GM19025 (cell line): ENCODE data around the gene RMDN2.
"Not testable (repeated sequence)": the region's sequence is repeated elsewhere in the genome, so short reads cannot be mapped to it uniquely, and the experiment has no call there.

Experiments used
- ATAC-seq: cut with Tn5 transposase; IDR thresholded peaks from one replicate; pipeline ENCODE4 v1.9.1; 2021; ENCODE audit warnings: mild to moderate bottlenecking, low read depth, moderate library complexity; ENCODE audit not compliant: unreplicated experiment

The RMDN2 gene

DNA sequence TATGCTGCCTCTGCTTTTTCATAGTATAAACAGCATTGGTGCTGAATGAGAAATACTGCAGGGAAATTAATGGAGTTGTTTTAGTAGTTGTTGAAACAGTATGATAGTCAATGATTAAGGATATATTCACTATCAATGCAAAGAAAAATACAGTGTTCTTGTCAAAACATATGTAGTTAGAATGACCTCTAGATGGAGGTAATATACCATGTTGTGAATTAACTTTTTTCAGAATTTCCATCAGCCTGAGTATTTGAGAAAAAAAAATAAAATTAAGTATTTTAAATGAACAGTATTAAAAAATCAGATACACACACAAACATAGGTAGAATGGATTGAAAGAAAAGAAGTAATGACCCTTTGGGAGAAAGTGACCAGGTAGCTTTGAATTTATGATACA, 59.5 kb downstream of the RMDN2 start:
- ATAC-seq: no peak

- no peak for ATAC-seq
Observed at GRCh38 chr2:37985333-37985732, 60.2 kb downstream of the RMDN2 start.

- ATAC-seq: no peak
Observed at GRCh38 chr2:37987098-37987775, 62.1 kb downstream of the RMDN2 start.

DNA sequence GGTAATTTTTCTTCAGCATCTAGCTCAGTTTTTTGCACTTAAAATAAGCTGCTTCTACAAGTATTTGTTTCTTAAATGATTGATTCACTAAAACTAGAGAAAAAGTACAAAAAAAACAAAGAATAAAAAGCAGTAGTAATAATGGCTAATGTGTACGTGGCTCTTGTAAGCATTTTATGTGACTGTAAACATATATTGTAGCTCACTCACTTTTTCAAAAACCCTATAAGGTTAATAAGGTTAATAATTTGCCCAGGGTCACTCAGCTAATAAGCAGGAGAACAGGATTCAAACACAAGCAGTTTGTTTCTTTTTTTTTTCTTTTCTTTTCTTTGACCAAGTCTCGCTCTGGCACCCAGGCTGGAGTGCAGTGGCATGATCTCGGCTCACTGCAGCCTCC, 67.5 kb downstream of the RMDN2 start:
- ATAC-seq: no peak

- ATAC-seq: no peak
Observed at GRCh38 chr2:37993143-37993542, 68.1 kb downstream of the RMDN2 start.

DNA sequence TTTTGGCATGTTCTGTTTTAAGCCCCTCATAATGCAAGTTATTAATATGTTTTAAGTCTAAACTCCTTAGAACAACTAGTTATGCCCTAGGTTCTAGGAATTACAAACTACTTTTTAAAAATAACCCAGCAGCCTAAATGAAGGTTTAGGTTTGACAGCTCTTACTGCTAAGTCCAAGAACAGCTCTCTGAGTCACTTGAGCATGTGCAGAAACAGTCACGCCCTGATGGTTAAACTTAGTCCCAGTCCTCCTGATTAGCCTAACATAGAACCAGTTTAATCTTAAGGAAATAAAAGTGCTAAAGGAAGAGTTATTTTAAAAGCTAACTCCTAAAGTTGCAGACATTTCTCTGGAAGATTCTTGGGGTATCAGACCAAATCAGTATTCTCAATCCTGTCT, 72.5 kb downstream of the RMDN2 start:
- no peak for ATAC-seq

DNA sequence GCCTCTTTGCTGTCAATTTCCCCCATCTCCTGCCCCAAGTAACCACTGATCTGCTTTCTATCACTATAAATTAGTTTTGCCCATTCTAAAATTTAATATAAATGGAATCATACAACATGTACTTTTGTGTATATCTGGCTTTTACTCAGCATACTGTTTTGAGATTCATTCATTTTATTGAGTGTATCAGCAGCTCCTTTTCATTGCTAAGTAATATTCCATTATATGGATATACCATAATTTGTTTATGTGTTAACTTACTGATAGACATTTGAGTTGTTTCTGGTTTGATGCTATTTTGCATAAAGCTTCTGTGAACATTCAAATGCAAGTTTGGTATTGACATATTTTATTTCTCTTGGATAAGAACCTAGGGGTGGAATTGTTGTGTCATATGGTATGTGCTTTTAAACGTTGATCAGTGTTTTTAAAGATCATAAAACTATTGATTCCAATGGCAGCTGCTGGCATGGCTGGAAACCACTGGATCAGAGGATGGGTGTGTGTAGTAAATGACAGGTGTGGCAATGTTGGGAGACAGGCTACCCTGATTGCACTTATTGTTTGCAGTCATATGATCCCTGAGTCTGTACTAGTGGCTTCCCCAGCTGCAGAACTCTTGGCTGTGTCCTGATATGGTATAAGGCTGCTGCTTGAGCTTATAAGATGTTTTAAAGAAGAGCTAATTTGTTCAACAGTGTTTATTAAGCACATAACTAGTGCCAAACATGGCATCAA, 75.6 kb downstream of the RMDN2 start:
- no peak for ATAC-seq

- ATAC-seq: not testable (repeated sequence)
Observed at GRCh38 chr2:38010187-38010586, 85.1 kb downstream of the RMDN2 start.

GRCh38 chr2:38010995-38011394, 85.9 kb downstream of the RMDN2 start:
- no peak for ATAC-seq

- no peak for ATAC-seq
Observed at GRCh38 chr2:38013158-38013752, 88.2 kb downstream of the RMDN2 start.

DNA sequence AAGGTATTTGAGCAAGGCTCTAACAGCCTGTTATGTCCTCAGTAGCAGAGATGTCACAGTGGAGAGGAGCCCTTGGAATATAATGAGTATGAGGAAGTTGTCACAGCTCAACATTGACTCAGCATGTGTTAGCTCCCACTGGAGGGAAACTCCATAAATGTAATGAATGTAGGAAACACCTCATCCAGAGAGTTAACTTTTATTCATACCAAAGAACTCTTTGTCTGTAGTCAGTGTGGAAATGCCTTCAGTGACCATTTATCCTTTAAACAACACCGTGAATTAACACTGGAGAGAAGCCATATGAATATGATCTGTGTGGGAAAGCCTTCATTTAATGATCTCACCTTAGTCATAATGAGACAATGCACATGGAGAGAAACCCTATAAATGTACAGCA, 91.1 kb downstream of the RMDN2 start:
- ATAC-seq: no peak

- ATAC-seq: no peak
Observed at GRCh38 chr2:38017836-38018235, 92.7 kb downstream of the RMDN2 start.

DNA sequence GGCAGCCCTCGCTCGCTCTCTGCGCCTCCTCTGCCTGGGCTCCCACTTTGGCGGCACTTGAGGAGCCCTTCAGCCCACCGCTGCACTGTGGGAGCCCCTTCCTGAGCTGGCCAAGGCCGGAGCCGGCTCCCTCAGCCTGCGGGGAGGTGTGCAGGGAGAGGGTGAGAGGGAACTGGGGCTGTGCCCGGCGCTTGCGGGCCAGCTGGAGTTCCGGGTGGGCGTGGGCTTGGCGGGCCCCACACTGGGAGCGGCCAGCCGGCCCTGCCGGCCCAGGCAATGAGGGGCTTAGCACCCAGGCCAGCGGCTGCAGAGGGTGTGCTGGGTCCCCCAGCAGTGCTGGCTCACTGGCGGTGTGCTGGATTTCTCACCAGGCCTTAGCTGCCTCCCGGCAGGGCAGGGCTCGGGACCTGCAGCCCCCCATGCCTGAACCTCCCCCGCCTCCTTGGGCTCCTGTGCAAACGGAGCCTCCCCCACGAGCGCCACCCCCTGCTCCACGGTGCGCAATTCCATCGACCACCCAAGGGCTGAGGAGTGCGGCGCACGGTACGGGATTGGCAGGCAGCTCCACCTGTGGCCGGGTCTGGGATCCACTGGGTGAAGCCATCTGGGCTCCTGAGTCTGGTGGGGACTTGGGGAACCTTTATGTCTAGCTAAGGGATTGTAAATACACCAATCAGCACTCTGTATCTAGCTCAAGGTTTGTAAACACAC, 95.4 kb downstream of the RMDN2 start:
- ATAC-seq: not testable (repeated sequence)

DNA sequence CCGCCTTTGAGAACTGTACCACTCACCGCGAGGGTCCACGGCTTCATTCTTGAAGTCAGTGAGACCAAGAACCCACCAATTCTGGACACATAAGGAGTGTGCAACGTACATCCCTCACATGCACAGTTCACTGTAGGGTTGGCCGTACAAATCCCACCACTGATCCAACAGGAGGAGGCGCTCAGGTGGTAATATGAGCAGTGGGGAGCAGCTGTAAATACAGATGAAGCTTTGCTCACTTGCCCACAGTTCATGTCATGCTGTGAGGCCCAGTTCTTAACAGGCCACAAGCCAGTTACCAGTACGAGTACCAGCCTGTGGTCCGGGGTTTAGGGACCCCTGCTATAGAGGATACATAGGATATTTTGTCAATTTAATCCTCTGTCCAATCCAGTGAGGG, 96.5 kb downstream of the RMDN2 start:
- no peak for ATAC-seq

DNA sequence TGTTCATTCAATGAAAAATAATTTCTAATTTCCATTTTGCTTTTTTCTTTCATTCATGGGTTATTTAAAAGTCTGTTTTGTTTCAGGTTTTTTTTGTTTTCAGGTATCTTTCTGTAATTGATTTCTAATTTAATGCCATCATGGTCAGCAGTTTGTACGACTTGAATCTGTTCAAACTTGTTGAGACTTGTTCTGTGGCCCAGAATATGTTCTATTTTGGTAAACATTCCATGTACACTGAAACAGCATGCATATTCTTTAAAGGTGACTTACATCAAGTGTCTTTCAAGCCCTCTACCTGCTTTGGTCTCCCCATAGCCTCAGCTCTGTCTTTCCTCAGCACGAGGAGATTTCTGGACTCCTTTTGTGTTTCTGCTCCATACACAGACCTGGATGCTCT, 101.8 kb downstream of the RMDN2 start:
- ATAC-seq: no peak

- ATAC-seq: no peak
Observed at GRCh38 chr2:38028829-38029228, 103.7 kb downstream of the RMDN2 start.

DNA sequence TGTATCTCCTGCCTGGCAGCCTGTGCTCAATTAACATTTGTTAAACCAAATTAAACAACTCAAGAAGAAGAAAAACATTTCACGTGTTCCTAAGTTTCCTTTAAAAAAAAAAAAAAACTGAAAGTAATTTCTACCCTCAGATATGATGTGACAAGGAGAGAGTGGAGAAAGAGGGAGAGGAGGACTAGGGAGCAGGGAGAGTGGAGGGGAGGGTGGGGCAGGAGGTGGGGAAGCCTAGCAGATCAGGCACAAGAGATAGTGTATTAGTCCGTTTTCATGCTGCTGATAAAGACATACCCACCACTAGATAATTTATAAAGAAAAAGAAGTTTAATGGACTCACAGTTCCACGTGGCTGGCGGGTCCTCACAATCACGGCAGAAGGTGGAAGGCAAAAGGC, 104.4 kb downstream of the RMDN2 start:
- ATAC-seq: no peak

GRCh38 chr2:38030635-38031355, 105.7 kb downstream of the RMDN2 start:
- no peak for ATAC-seq

DNA sequence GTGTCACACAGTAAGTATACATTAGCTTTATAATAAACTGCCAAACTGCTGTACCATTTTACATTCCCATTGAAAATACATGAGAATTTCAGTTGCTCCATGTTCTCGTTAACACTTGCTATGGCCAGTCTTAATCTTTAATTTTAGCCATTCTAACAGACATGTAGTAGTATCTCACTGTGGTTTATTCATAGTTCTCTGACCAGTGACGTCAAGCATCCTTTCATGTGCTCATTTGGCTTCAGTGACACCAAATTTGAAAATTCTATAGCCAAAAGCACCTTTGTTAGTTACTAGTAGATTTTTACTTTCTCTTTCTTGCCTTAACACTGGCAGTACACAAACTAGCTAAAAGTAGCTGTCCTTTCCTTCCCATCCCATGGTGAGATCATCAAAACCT, 107.9 kb downstream of the RMDN2 start:
- no peak for ATAC-seq

GRCh38 chr2:38033646-38034045, 108.6 kb downstream of the RMDN2 start:
- ATAC-seq: no peak

GRCh38 chr2:38035968-38036367, 110.9 kb downstream of the RMDN2 start:
- ATAC-seq: no peak
